Measurements from ENCODE around the gene IFT81.

The IFT81 gene

DNA sequence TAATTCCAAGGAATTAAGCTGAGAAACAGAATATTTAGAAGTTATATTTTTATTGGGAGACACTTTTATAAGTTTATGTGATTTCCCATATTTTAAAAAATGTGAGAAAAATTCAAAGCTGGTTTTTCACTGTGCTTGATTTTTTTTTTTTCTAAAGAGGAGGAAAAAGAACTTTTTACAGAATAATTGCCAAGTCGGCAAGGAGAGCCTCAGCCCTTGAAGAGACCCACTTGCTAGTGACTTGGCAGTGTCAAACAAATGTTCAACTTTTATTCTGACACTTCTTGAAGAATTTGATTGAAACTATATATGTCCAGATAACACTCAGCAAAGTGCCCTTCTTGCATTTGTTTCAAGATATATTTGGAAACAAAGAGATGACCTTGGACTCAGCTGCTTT, 104.6 kb downstream of the IFT81 start:
- TF ChIP-seq, protein P1, sequence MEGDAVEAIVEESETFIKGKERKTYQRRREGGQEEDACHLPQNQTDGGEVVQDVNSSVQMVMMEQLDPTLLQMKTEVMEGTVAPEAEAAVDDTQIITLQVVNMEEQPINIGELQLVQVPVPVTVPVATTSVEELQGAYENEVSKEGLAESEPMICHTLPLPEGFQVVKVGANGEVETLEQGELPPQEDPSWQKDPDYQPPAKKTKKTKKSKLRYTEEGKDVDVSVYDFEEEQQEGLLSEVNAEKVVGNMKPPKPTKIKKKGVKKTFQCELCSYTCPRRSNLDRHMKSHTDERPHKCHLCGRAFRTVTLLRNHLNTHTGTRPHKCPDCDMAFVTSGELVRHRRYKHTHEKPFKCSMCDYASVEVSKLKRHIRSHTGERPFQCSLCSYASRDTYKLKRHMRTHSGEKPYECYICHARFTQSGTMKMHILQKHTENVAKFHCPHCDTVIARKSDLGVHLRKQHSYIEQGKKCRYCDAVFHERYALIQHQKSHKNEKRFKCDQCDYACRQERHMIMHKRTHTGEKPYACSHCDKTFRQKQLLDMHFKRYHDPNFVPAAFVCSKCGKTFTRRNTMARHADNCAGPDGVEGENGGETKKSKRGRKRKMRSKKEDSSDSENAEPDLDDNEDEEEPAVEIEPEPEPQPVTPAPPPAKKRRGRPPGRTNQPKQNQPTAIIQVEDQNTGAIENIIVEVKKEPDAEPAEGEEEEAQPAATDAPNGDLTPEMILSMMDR (conservative IDR thresholded peaks at IDR 0.05) = no peak
- no peak overlapping the region for H3K27ac ChIP-seq

DNA sequence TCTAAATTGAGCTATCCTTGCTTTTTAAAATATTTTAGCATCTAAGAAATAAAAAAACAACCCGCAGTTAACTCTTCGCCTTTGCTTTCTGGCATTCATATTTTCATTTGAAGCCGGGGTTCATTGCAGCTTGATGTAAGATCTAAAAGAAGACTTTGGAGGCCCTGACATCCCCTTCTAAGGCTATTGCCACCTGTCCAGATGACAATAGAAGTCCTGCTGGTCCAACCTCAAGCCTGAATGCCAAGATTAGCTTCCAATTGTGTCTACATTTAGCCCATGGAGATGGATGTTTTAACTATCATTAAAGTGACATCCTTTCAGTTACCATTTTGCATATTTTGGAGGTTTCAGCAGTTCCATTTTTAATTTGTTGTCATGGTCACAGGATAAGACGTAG, 105.3 kb downstream of the IFT81 start:
- TF ChIP-seq, protein P1 (conservative IDR thresholded peaks at IDR 0.05) = no peak

DNA sequence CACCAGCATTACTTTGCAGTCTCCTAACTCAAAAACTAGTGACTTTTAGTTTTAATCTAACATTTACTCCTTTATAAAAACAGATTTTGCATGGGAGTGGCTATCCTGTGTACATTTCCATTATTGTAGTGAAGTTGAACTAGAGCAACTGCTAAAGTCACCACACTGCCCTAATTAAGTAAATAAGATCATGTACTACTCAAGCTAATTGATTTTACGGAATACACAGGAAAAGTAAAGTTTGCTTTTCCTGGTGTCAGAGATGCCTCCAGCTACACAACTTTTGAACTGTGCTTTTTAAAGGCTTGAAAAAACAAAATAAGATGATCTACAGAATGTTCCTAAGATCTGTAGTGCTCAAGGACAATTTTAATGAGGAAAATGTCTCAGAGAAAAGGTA, 106.5 kb downstream of the IFT81 start:
- peak overlapping the region; percentile 59 for H3K27ac ChIP-seq
- TF ChIP-seq, protein P1 (conservative IDR thresholded peaks at IDR 0.05) = no peak

More for the DNA sequence above, 105.3 kb downstream of the IFT81 start:
- H3K27ac ChIP-seq = no peak overlapping the region

DNA sequence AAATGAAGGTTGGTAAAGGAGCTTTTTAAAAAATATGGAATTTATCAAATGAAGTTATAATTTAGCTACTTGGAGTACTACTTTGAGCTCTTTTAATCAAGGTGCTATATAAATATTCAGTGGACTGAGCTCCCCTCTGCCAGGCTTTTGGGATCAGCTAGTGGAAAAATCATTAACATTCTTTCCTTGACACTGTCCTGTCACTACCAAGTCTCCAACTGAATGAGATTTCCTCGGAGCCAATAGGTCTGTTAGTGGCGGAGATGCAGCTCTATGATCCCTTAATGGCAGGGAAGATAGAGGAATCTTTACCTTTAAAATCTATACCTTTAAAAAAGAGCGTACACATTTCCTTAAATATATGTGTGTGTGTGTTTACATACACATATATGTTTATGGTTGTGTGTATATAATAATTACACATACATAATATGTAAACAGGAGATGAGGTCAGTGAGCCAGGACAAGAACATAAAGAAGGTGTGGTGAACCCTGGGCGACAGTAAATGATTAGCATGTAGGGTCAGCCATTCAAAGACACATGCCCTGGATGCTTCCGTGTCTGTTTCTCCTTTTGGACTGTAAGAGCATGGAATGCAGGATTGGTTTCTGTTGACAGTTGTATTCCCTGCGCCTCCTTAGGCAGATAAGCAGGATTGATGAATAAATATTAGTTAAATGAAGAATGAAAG, 109.2 kb downstream of the IFT81 start:
- no peak overlapping the region for H3K27ac ChIP-seq
- TF ChIP-seq, protein P1 (conservative IDR thresholded peaks at IDR 0.05) = no peak

DNA sequence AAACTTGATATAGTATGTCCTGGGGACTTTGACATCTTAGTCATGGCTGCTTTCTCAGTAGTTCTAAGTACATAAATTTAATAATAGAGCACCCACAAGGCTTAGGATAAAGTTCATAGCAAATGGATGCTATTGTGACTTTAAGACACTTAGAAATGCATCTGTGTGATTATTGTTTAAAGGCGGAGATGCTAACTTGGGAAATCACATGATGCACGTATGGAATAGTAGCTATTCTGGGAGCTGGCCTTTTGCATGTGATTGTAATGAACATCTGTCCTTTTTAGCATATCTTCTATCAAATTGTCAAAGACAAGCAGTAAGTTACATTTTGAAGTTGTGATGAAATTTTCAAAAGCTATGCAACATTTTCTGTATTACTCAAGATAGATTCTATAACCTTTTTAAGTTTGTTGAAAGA, 110.2 kb downstream of the IFT81 start:
- no peak overlapping the region for H3K27ac ChIP-seq
- TF ChIP-seq, protein P1 (conservative IDR thresholded peaks at IDR 0.05) = no peak

DNA sequence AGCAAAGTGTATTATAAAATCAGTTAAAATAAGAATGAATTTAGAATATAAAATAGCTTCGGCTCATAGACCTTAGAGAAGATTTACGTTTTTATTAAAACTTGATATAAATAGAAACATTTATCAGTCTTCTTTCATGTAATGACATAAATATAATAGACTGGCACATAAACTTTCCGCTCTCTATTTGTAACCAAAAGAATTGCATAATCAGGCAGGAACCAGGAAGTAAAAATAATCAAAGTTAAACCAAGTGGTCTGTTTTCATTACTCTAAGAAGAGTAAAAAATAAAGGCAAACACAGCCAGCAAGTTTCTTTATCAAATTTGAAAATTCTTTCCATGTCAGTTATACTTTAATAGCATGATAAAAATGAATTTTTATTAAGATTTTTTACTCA, 110.6 kb downstream of the IFT81 start:
- TF ChIP-seq, protein P1 (conservative IDR thresholded peaks at IDR 0.05) = no peak
- H3K27ac ChIP-seq = no peak overlapping the region

DNA sequence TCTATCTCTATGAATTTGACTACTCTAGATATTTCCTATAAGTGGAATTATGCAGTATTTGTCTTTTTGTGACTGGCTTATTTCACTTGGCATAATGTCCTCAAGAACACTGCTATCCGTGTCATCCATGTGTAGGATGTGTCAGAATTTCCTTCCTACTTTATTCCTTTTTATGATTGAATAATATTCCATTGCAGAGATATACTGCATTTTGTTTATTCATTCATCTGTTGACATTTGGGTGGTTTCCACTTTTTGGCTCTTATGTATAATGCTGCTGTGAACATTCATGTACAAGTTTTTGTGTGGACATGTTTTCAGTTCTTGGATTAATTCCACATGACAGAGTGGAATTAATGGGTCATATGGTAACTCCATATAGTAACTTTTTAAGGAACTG, 111.2 kb downstream of the IFT81 start:
- TF ChIP-seq, protein P1 (conservative IDR thresholded peaks at IDR 0.05) = no peak

More for the DNA sequence above, 111.2 kb downstream of the IFT81 start:
- H3K27ac ChIP-seq = no peak overlapping the region
